ENCODE results near the gene MED12. TPM values are rescaled to one million over a fixed set of nuclear protein-coding genes. Genes with fewer than 3 reads are reported as not detected.

The MED12 gene
- total RNA-seq, 1 experiment from 2014 or later = 44.1 TPM

DNA sequence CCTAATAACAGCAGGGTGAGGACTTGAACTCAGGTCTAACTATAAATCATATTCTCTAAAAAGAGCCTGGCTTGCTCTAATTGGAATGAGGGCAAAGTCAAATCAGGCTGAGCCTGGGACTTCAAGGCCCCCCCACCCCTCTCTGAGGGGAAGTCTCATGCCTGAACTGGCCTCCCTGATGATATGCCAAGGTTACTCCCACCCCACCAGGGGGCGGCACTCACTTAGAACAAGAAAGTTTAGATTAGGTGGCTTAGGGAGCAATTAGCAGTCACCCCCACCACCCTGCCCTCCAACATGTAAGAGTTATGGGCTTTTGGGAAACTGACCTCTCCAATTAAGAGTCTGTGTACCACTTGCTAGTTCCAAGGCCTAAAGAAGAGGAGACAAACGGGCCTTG lies 20.1 kb upstream of the MED12 start:
- H3K27me3 Mint-ChIP-seq (ENCODE audit: insufficient read depth, unreplicated experiment) = no peaks in the 10 kb centered on the region
- intact Hi-C loops (cut with micrococcal nuclease; ENCODE audit: unreplicated experiment) = loop anchor here (1.0 to 10.0 kb wide), 2 partner anchors 31 to 104 kb away; no protein-coding TSS in a partner anchor

DNA sequence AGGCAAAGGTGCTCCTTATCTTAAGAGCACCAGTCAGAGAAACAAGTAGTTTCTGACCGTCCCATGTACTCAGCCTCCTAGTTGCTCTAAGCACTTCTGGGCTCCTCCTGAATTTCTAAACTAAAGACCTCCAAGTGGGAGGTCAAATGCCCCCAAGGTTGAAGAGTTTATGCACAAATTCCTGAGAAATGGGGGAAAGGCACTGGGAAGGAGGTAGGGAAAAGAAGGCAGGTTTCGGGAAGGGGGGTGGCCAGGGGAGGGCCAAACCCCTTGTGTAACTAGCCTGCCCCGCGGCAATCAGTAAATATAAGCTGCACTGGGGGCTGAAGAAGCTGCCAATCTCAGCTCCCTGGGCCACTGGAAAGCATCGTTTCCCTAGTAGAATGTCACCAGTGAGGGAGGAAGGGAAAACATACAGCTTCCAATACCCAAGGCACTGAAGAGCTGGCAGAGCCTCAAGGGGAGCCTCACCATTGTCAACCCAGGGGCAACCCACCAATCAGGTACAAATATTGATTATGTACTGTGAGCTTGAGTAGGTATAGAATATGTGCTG lies 19.4 kb upstream of the MED12 start:
- no peaks in the 10 kb centered on the region for H3K27me3 ChIP-seq (replicated peaks; ENCODE audit: control insufficient read depth, insufficient read depth, low read length)
- H3K4me3 ChIP-seq (ENCODE audit: low read depth, low read length) = no peak overlapping the region
- no peak for DNase-seq
- no TSS peak for BruUV-seq (replicated peaks)
- no peaks in the 10 kb centered on the region for H3K27me3 Mint-ChIP-seq (ENCODE audit: insufficient read depth, unreplicated experiment)
- no peaks in the 10 kb centered on the region for H3K9me3 Mint-ChIP-seq (ENCODE audit: unreplicated experiment)
- no peak overlapping the region for H3K4me3 Mint-ChIP-seq (ENCODE audit: unreplicated experiment)
- H3K27ac Mint-ChIP-seq (ENCODE audit: unreplicated experiment) = no peak overlapping the region
- no peaks in the 10 kb centered on the region for H3K9me3 ChIP-seq
- ChIA-PET POLR2A (no interaction called here), CTCF (no interaction called here)
- no peaks in the 10 kb centered on the region for H3K4me1 ChIP-seq
- H3K36me3 Mint-ChIP-seq (ENCODE audit: insufficient read depth, unreplicated experiment) = no peaks in the 10 kb centered on the region
- intact Hi-C loops (cut with micrococcal nuclease; ENCODE audit: unreplicated experiment) = loop anchor here (1.0 to 10.0 kb wide), 2 partner anchors 30 to 104 kb away; no protein-coding TSS in a partner anchor
- peaks cover 4% of the 10 kb centered on the region for H3K4me1 Mint-ChIP-seq (ENCODE audit: low read depth, unreplicated experiment)
- H3K36me3 ChIP-seq (ENCODE audit: control insufficient read depth, insufficient read depth, low read length) = no peaks in the 10 kb centered on the region
- TF ChIP-seq, protein P1, sequence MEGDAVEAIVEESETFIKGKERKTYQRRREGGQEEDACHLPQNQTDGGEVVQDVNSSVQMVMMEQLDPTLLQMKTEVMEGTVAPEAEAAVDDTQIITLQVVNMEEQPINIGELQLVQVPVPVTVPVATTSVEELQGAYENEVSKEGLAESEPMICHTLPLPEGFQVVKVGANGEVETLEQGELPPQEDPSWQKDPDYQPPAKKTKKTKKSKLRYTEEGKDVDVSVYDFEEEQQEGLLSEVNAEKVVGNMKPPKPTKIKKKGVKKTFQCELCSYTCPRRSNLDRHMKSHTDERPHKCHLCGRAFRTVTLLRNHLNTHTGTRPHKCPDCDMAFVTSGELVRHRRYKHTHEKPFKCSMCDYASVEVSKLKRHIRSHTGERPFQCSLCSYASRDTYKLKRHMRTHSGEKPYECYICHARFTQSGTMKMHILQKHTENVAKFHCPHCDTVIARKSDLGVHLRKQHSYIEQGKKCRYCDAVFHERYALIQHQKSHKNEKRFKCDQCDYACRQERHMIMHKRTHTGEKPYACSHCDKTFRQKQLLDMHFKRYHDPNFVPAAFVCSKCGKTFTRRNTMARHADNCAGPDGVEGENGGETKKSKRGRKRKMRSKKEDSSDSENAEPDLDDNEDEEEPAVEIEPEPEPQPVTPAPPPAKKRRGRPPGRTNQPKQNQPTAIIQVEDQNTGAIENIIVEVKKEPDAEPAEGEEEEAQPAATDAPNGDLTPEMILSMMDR (IDR thresholded peaks at IDR 0.05; ENCODE audit: insufficient read depth in 1 of 2, low read depth in 1 of 2, low read length in 1 of 2, severe bottlenecking in 1 of 2, unreplicated experiment in 1 of 2) = no peak

More for the DNA sequence above, 20.1 kb upstream of the MED12 start:
- Histone ChIP-seq H3K4me1 (no peaks in the 10 kb centered on the region), H3K4me3 (ENCODE audit: low read depth, low read length) (no peak overlapping the region), H3K9me3 (no peaks in the 10 kb centered on the region), H3K27me3 (replicated peaks; ENCODE audit: control insufficient read depth, insufficient read depth, low read length) (no peaks in the 10 kb centered on the region), H3K36me3 (ENCODE audit: control insufficient read depth, insufficient read depth, low read length) (no peaks in the 10 kb centered on the region)
- Mint-ChIP-seq H3K36me3 (ENCODE audit: insufficient read depth, unreplicated experiment) (no peaks in the 10 kb centered on the region), H3K4me3 (ENCODE audit: unreplicated experiment) (no peak overlapping the region), H3K9me3 (ENCODE audit: unreplicated experiment) (no peaks in the 10 kb centered on the region), H3K27ac (ENCODE audit: unreplicated experiment) (no peak overlapping the region), H3K4me1 (ENCODE audit: low read depth, unreplicated experiment) (no peaks in the 10 kb centered on the region)
- CTCF ChIA-PET = no interaction called here
- BruUV-seq (replicated peaks) = no TSS peak
- POLR2A ChIA-PET = no interaction called here
- DNase-seq = peak; percentile 54 to 58
- TF ChIP-seq, protein P1 (IDR thresholded peaks at IDR 0.05; ENCODE audit: insufficient read depth in 1 of 2, low read depth in 1 of 2, low read length in 1 of 2, severe bottlenecking in 1 of 2, unreplicated experiment in 1 of 2) = peak; percentile 44 to 47

DNA sequence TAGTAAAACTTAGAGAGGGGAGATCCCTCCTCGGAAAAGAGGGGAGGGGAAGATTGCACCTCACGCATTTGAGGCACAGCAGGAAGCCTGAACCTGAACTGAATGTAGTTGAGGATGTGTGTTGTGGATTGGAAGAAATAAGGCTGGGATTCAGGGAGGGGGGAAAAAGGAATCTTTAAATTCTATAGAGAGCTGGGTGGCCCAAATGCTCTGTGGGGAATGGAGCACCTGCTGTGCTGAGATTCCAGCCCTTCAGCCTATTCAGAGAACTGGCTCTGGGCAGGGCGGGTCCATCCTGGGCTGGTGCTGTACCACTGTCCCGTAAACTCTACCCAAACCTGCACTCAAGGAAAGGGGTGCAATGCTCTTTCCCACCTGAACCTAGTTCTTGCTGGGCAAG lies 18.7 kb upstream of the MED12 start:
- POLR2A ChIA-PET = no interaction called here
- no peak overlapping the region for H3K27ac Mint-ChIP-seq (ENCODE audit: unreplicated experiment)

More for the DNA sequence above, 18.7 kb upstream of the MED12 start:
- no peak for DNase-seq
- TF ChIP-seq, protein P1 (IDR thresholded peaks at IDR 0.05; ENCODE audit: insufficient read depth in 1 of 2, low read depth in 1 of 2, low read length in 1 of 2, severe bottlenecking in 1 of 2, unreplicated experiment in 1 of 2) = no peak
- Histone ChIP-seq H3K4me3 (ENCODE audit: low read depth, low read length) (no peak overlapping the region), H3K4me1 (peaks cover 2% of the 10 kb centered on the region), H3K27me3 (replicated peaks; ENCODE audit: control insufficient read depth, insufficient read depth, low read length) (no peaks in the 10 kb centered on the region), H3K9me3 (no peaks in the 10 kb centered on the region), H3K36me3 (ENCODE audit: control insufficient read depth, insufficient read depth, low read length) (no peaks in the 10 kb centered on the region)
- CTCF ChIA-PET = no interaction called here
- no TSS peak for BruUV-seq (replicated peaks)
- Mint-ChIP-seq H3K4me3 (ENCODE audit: unreplicated experiment) (no peak overlapping the region), H3K9me3 (ENCODE audit: unreplicated experiment) (no peaks in the 10 kb centered on the region), H3K36me3 (ENCODE audit: insufficient read depth, unreplicated experiment) (no peaks in the 10 kb centered on the region), H3K4me1 (ENCODE audit: low read depth, unreplicated experiment) (peaks cover 11% of the 10 kb centered on the region), H3K27me3 (ENCODE audit: insufficient read depth, unreplicated experiment) (no peaks in the 10 kb centered on the region)
- intact Hi-C loops (cut with micrococcal nuclease; ENCODE audit: unreplicated experiment) = loop anchor here (10.0 kb wide), 1 partner anchor 105 kb away; no protein-coding TSS in a partner anchor

All from Caco-2 (cell line).